ENCODE data around the gene CFAP91. TPM values are rescaled to one million over a fixed set of nuclear protein-coding genes. Genes with fewer than 3 reads are reported as not detected.

Gene CFAP91
- total RNA-seq (2022; extraction: Qiagen RNA extraction): 0.22 to 0.56 TPM (median 0.23 TPM) in 5 replicates

DNA sequence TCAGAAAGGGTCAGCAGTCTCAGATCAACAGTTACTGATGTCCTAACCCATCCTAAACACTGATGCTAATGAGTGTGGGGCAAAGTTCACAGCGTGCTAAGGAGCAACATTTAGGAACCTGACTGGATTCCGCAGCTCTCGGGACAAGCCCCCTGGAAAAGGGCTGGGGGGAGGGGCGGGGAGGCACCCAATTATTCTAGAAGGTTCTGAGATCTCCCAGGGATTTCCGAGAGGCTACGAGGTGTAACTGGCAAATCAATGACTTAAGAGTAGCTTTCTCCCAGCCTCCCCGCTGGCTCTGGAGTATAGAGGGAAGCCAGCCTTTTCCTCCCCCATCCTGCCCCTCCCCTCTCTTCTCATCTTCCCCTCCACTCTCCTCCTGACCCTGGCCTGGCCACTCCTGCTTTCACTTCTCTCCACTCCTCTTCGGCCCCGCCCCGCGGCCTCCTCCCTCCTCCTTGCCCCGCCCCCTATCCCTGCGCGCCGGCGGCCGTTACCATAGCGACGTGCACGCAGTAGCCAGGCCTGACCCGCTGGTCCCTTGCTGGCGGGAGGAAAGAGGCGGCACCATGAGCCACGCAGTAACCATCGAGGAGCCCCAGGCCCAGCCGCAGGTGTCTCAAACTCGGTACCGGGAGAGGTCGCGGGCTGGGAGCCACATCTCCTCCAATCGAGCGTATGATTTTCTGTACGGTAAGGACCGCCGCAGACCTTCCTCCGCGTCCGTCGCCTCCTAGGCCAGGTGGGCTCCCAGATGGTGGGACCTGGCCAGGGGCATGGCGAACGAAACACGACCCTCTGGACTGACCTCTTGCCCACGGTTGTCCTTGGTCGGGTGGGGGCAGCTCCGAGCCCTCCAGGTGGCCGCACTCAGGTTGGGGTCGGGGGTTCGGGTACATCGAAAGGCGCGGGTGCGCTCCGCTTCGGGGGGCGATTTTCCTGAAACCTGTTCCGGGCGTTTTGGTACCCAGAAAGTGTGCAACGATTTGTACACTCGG lies at the start of gene CFAP91:
Gene CFAP91, plus strand, starts transcription at position 493 of the 998 bp plus-strand sequence. Its CDS starts 77 bp downstream, at position 570.

DNA sequence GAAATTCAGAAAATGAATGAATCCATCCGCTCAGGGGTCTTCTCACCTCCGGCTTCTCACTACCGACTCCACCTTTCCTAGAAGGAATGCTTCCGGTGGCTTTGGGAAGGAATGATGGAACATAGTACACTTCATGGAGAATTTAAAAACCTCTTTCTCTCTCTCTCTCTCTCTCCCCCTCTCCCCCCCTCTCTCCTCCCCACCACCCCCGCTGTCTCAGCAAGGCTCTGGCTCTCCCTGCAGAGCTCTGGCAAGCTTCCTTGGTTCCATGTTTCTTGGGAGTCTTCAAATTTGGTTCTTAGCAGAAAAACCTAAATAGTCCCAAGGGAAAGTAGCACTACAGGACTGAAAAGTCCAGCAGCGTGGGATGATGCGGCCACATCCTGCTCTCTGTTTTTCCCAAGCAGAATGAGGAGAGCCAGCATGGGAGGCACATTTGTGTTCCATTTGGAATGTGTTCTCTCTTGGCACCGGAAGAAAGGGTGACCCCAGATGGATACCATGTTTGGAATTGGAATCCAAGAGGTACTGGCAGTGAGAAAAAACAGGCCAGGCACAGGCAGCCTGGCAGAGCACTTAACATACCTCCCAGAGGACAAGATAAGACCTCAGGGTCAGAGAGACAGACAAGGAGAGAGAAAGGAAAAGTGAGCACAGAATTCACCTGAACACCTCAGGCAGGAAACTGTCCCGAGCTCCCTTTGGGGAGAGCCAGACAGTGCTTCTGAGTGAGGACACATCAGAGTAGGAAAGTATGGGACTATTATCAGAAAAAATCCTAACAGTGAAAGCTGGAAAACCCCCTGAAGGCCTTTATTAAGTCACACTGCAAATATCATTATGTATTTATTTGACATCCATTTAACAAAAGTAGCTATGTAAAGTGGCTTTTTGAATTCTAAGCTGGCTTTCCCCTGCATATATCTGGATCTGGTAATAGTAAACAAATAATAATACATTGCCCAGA lies 42.1 kb upstream of the CFAP91 start, which contains the start of gene POPDC2:
Gene POPDC2, minus strand, starts transcription at position 116 of the 967 bp plus-strand sequence. CDS start 166 bp downstream, outside the sequence.

DNA sequence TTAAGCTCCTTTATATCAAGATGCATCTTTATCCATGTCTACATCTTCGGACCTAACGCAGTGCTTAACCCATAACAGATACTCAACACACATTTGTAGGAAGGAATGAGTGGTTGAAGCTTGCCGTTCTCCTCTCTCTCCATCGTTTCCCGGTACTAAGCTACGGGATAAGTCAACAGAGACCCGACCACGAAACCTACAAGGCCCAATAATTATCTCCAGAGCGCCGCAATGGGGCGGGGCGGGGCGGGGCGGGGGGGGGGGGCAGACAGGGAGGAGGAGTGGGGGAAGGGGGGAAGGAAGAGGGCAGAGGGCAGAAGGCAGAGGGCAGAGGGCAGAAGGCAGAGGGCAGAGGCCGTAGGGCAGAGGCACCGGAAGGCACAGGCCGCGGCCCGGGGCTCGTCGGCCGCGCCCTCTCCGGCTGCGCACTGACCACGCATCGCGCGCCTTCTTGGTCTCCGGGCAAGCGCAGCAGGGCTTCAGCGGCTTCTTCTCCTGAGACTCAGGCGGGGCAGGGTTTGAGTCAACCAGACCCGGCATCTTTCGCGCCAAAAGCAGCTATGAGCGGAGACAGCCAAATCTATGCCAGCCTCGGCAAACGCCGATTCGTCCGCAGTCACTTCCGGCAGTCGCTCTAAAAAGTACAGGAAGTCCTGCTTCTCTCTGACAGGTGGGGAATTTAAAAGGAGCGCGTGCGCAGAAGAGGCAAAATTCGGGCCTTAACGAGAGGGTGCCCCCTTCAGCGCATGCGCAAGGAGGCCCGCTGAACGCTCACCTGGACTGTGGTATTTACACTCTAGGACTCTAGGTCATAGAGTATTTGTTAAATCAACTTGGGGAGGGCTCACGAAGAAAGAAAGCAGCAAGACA lies 25.8 kb upstream of the CFAP91 start, which contains the start of gene COX17:
Gene COX17, minus strand, starts transcription at position 636 of the 870 bp plus-strand sequence. Its CDS starts 96 bp downstream, at position 540.

Other genes with a start within 250 kb of the CFAP91 start
- 21.9 to 28.6 TPM (median 26.6 TPM) in 5 replicates for gene TMEM39A, start 239.4 kb upstream of the CFAP91 start, total RNA-seq (2022; extraction: Qiagen RNA extraction)
- gene POGLUT1, start 234.1 kb upstream of the CFAP91 start, total RNA-seq (2022; extraction: Qiagen RNA extraction): 8.4 to 11.3 TPM (median 8.8 TPM) in 5 replicates
- gene TIMMDC1, start 204.5 kb upstream of the CFAP91 start, total RNA-seq (2022; extraction: Qiagen RNA extraction): 68.5 to 86.3 TPM (median 74.4 TPM) in 5 replicates
- gene CD80, start 143.4 kb upstream of the CFAP91 start, total RNA-seq (2022; extraction: Qiagen RNA extraction): not detected in 5 replicates
- 2.4 to 3.0 TPM (median 2.8 TPM) in 5 replicates for gene ADPRH, start 123.5 kb upstream of the CFAP91 start, total RNA-seq (2022; extraction: Qiagen RNA extraction)
- gene PLA1A, start 105.1 kb upstream of the CFAP91 start, total RNA-seq (2022; extraction: Qiagen RNA extraction): 0.22 to 0.71 TPM (median 0.29 TPM) in 5 replicates
- gene POPDC2, start 42.4 kb upstream of the CFAP91 start, total RNA-seq (2022; extraction: Qiagen RNA extraction): 0.19 to 0.32 TPM (median 0.27 TPM) in 4 of 5 replicates, not detected in the other
- gene COX17, start 25.6 kb upstream of the CFAP91 start, total RNA-seq (2022; extraction: Qiagen RNA extraction): 105 to 131 TPM (median 107 TPM) in 5 replicates
- gene NR1I2, start 79.1 kb downstream of the CFAP91 start, total RNA-seq (2022; extraction: Qiagen RNA extraction): not detected in 5 replicates

Measured in A549 treated with CORT108297 at 1 μM for 4 hours (cell line).